Activated CD8-positive, alpha-beta memory T cell treated with anti-CD3 and anti-CD28 coated beads for 24 hours (primary cell): Measurements from ENCODE around the gene CHEK1.
"Not testable (repeated sequence)": the region's sequence is repeated elsewhere in the genome, so short reads cannot be mapped to it uniquely, and the experiment has no call there.

Experiments
- DNase-seq: peaks from one replicate; pipeline ENCODE4 v3.0.0-alpha.2; 2020

CHEK1 gene

GRCh38 chr11:125701858-125702621 is 77.1 kb downstream of the CHEK1 start:
- DNase-seq, result no peak

- DNase-seq, result not testable (repeated sequence)
Measured at GRCh38 chr11:125704686-125705085, 79.7 kb downstream of the CHEK1 start.

GRCh38 chr11:125720781-125721180 is 95.8 kb downstream of the CHEK1 start:
- no peak for DNase-seq

GRCh38 chr11:125724125-125724524 is 99.2 kb downstream of the CHEK1 start:
- no peak for DNase-seq
